OCI-LY1 (cell line): ENCODE data around the gene PDZD2.
A peak's percentile ranks its signal among the peaks of the same experiment; 100 is the strongest.

Source experiments
- H2AFZ ChIP-seq: fragments of 200-600 bp; sonication (generic), shearing (Covaris generic); 2 replicates; pipeline ENCODE4 v1.6.0; 2014; ENCODE audit warnings: antibody characterized with exemption, mild to moderate bottlenecking, low read length
- H3F3A ChIP-seq: fragments of 200-600 bp; sonication (generic), shearing (Covaris generic); 2 replicates; pipeline ENCODE4 v1.6.0; 2014; ENCODE audit warnings: mild to moderate bottlenecking, antibody characterized with exemption, low read length, moderate library complexity; ENCODE audit not compliant: insufficient read depth
- H3K27ac ChIP-seq: fragments of 200-600 bp; sonication (generic); 2 replicates; pipeline ENCODE4 v1.5.1; 2014; ENCODE audit warnings: low read length, mixed run types, mild to moderate bottlenecking, low read depth; ENCODE audit not compliant: poor library complexity, severe bottlenecking
- H3K27me3 ChIP-seq: fragments of 200-600 bp; sonication (generic); 2 replicates; pipeline ENCODE4 v1.6.0; 2014; ENCODE audit warnings: antibody characterized with exemption, mild to moderate bottlenecking, low read length, moderate library complexity; ENCODE audit not compliant: insufficient read depth
- H3K36me3 ChIP-seq: fragments of 200-600 bp; sonication (generic); 2 replicates; pipeline ENCODE4 v1.6.1; 2014; ENCODE audit warnings: mild to moderate bottlenecking, antibody characterized with exemption, low read length, moderate library complexity, mixed read lengths; ENCODE audit not compliant: insufficient read depth
- H3K4me1 ChIP-seq: fragments of 200-600 bp; sonication (generic); 2 replicates; pipeline ENCODE4 v1.5.1; 2014; ENCODE audit warnings: mild to moderate bottlenecking, low read length, moderate library complexity; ENCODE audit not compliant: insufficient read depth, severe bottlenecking
- H3K4me2 ChIP-seq: fragments of 200-600 bp; sonication (generic), shearing (Covaris generic); 2 replicates; pipeline ENCODE4 v1.6.1; 2014; ENCODE audit warnings: low read length
- H3K4me3 ChIP-seq: fragments of 200-600 bp; sonication (generic); 2 replicates; pipeline ENCODE4 v1.5.1; 2014; ENCODE audit warnings: low read length, low read depth, mild to moderate bottlenecking, mixed read lengths; ENCODE audit not compliant: poor library complexity, severe bottlenecking
- H3K79me2 ChIP-seq: fragments of 200-600 bp; shearing (Covaris generic); 2 replicates; pipeline ENCODE4 v1.6.1; 2016; ENCODE audit warnings: mixed run types, low read length, mixed read lengths; ENCODE audit not compliant: insufficient read depth
- H3K9ac ChIP-seq: fragments of 200-600 bp; sonication (generic), shearing (Covaris generic); 2 replicates; pipeline ENCODE4 v1.6.1; 2014; ENCODE audit warnings: mild to moderate bottlenecking, low read length, mixed read lengths
- H3K9me2 ChIP-seq: fragments of 200-600 bp; sonication (generic), shearing (Covaris generic); 2 replicates; pipeline ENCODE4 v1.6.1; 2014; ENCODE audit warnings: low read depth, mild to moderate bottlenecking, low read length, mixed read lengths
- H3K9me3 ChIP-seq: fragments of 200-600 bp; shearing (Covaris generic); 2 replicates; pipeline ENCODE4 v1.6.1; 2014; ENCODE audit warnings: low read length, mixed read lengths
- H4K20me1 ChIP-seq: fragments of 200-600 bp; sonication (generic), shearing (Covaris generic); 2 replicates; pipeline ENCODE4 v1.6.0; 2016; ENCODE audit warnings: mild to moderate bottlenecking, low read length; ENCODE audit not compliant: insufficient read depth
- EZH2 ChIP-seq: fragments of 200-600 bp; sonication (generic), shearing (Covaris generic); IDR thresholded peaks from 2 replicates; pipeline ENCODE4 v1.8.0; 2017; ENCODE audit warnings: borderline replicate concordance, mixed run types, mild to moderate bottlenecking, antibody characterized with exemption, low read length, moderate library complexity, mixed read lengths
- TF ChIP-seq, protein P1 (sequence below): fragments of 200-600 bp; sonication (generic), shearing (Covaris generic); IDR thresholded peaks from 2 replicates; pipeline ENCODE4 v1.5.1; 2017; ENCODE audit warnings: mild to moderate bottlenecking, antibody characterized with exemption, low read length, moderate library complexity, mixed read lengths

Gene PDZD2

DNA sequence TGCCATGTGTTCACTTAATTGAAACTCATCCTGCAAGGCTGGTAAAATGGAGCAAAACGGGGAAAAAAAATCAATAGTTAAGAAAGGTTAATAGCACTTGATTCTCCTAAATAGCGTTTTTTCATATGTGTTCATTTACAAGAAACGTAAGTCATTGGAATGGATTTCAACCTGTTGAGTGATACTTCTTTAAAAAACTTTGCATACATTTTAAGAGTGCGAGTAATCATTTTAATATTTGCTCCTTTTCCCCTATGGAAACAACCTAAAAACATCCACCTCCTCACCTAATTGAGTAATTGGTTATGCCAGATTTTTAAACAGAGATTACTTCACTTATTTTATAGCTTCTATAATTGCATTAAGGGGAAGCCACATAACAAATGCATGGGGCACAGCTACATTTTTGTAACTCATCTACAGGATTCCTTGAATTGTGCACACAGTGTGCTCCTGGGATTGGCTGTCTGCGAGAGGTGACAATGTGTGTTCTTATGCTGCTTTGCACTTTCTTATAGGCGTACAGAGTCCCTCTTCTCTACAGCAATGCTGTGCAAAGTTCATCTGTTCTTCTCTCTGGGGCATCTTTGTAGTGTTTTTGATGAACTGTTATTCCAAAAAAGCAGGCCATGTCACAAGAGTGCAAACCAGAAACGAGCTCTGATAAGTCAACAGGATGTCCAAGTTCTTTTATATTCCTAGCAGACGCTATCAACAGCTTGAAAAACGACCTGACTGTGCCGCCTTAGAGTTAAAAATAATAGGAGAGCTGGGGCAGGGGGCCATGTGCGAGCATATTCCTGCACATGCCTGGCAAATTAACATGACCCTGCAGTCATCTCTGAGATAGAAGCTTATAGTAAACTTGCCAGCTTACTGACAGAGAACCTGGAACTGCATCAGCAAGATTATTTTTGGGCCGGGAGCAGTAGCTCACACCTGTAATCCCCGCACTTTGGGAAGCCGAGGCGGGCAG is 417.2 kb downstream of the PDZD2 start:
- TF ChIP-seq EZH2, result no peak
- TF ChIP-seq, protein P1, sequence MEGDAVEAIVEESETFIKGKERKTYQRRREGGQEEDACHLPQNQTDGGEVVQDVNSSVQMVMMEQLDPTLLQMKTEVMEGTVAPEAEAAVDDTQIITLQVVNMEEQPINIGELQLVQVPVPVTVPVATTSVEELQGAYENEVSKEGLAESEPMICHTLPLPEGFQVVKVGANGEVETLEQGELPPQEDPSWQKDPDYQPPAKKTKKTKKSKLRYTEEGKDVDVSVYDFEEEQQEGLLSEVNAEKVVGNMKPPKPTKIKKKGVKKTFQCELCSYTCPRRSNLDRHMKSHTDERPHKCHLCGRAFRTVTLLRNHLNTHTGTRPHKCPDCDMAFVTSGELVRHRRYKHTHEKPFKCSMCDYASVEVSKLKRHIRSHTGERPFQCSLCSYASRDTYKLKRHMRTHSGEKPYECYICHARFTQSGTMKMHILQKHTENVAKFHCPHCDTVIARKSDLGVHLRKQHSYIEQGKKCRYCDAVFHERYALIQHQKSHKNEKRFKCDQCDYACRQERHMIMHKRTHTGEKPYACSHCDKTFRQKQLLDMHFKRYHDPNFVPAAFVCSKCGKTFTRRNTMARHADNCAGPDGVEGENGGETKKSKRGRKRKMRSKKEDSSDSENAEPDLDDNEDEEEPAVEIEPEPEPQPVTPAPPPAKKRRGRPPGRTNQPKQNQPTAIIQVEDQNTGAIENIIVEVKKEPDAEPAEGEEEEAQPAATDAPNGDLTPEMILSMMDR, result no peak
- no peak overlapping the region for H3K9ac ChIP-seq
- no peaks in the 10 kb centered on the region for H4K20me1 ChIP-seq
- H3K4me1 ChIP-seq, result peaks cover 4% of the 10 kb centered on the region
- H3K79me2 ChIP-seq, result no peaks in the 10 kb centered on the region
- H3K36me3 ChIP-seq, result peaks cover 53% of the 10 kb centered on the region
- no peak overlapping the region for H3K4me2 ChIP-seq
- no peaks in the 10 kb centered on the region for H3K9me3 ChIP-seq
- H3K27me3 ChIP-seq, result no peaks in the 10 kb centered on the region
- no peaks in the 10 kb centered on the region for H3F3A ChIP-seq
- no peaks in the 10 kb centered on the region for H3K9me2 ChIP-seq
- H2AFZ ChIP-seq, result no peak overlapping the region
- H3K27ac ChIP-seq, result no peak overlapping the region
- no peak overlapping the region for H3K4me3 ChIP-seq

DNA sequence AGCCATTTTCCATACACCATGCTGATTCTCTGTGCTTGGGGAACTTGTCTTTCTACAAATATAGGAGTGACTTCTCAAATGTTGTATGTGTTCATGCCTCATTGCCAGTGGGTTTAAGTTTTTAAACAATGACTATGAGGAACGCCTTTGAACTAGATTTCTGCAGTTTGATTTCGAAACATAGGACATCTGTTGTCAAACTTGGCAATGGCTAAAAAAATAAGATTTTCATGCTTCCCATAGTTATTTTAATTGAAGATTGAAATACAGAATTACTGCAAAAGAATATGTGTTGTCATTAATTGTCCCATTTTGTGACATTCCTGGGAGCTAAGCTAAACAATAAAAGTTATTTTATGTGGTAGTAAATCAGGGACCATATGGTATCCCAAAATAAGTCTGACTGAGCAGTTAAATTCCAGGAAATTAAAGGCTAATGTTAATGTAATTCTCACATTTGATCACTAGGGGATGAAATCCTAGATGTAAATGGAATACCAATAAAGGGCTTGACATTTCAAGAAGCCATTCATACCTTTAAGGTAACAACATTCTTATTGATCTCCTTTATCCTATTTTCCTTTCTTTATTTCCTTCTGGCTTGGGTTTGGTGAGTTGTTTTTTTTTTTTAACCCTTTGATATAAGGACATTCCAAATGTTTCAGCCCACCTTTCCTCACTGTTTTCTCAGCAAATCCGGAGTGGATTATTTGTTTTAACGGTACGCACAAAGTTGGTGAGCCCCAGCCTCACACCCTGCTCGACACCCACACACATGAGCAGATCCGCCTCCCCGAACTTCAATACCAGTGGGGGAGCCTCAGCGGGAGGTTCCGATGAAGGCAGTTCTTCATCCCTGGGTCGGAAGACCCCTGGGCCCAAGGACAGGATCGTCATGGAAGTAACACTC is 418.5 kb downstream of the PDZD2 start:
- no peak overlapping the region for H3K9ac ChIP-seq
- no peaks in the 10 kb centered on the region for H3F3A ChIP-seq
- H3K27ac ChIP-seq, result no peak overlapping the region
- no peaks in the 10 kb centered on the region for H3K9me3 ChIP-seq
- H3K4me2 ChIP-seq, result no peak overlapping the region
- H2AFZ ChIP-seq, result no peak overlapping the region
- peaks cover 52% of the 10 kb centered on the region for H3K36me3 ChIP-seq
- H3K4me3 ChIP-seq, result no peak overlapping the region
- H3K27me3 ChIP-seq, result no peaks in the 10 kb centered on the region
- TF ChIP-seq EZH2, result no peak
- TF ChIP-seq, protein P1, result peak; percentile 30; the same call in 1 of the 2 replicates
- peaks cover 4% of the 10 kb centered on the region for H3K4me1 ChIP-seq
- no peaks in the 10 kb centered on the region for H3K79me2 ChIP-seq
- H3K9me2 ChIP-seq, result no peaks in the 10 kb centered on the region
- H4K20me1 ChIP-seq, result no peaks in the 10 kb centered on the region

DNA sequence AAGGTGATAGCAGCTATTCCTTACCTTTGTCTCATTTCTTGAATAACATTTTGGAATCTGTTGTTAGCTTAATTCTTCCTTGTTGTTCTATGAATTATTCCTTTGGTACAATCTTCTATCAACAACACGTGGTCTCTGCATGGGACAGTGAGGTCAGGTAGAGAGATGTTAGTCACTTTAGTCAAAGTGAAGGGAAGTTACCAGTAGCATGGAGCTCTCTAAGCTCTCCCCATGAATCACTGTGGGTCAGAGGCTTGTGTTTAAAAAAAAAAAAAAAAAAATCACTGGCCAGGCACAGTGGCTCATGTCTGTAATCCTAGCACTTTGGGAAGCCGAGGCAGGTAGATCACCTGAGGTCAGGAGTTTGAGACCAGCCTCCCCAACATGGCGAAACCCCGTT is 419.2 kb downstream of the PDZD2 start:
- H3K4me2 ChIP-seq, result no peak overlapping the region
- no peak overlapping the region for H3K4me3 ChIP-seq
- H3K36me3 ChIP-seq, result peaks cover 48% of the 10 kb centered on the region
- H3K27ac ChIP-seq, result no peak overlapping the region
- no peaks in the 10 kb centered on the region for H3K27me3 ChIP-seq
- H3K9me2 ChIP-seq, result no peaks in the 10 kb centered on the region
- H3K9ac ChIP-seq, result no peak overlapping the region
- H3F3A ChIP-seq, result no peaks in the 10 kb centered on the region
- H3K9me3 ChIP-seq, result no peaks in the 10 kb centered on the region
- TF ChIP-seq, protein P1, result no peak
- TF ChIP-seq EZH2, result no peak
- H3K79me2 ChIP-seq, result no peaks in the 10 kb centered on the region
- no peaks in the 10 kb centered on the region for H4K20me1 ChIP-seq
- H2AFZ ChIP-seq, result no peak overlapping the region
- peaks cover 4% of the 10 kb centered on the region for H3K4me1 ChIP-seq
